Aorta (tissue), 5 donors: ENCODE results near the gene FOXP2. TPM values are rescaled to one million over a fixed set of nuclear protein-coding genes. Genes with fewer than 3 reads are reported as not detected.

Experiments used
- ATAC-seq: fragments of 200-7000 bp; cut with Tn5 transposase; one replicate; pipeline ENCODE4 v1.9.1; 2022; ENCODE audit warnings: moderate library complexity; ENCODE audit not compliant: low FRiP score
- DNase-seq, 2 donors: peaks; one replicate each; pipeline ENCODE4 v3.0.0-alpha.2; 2020
- H3K27ac ChIP-seq, 2 donors: one replicate each; pipeline ENCODE4 v1.5.1; 2013; ENCODE audit warnings: low read length in 2 of 2, mild to moderate bottlenecking in 2 of 2, moderate library complexity in 2 of 2, control low read depth in 1 of 2, inconsistent platforms in 1 of 2, low read depth in 1 of 2
- H3K27me3 ChIP-seq, 2 donors: one replicate each; pipeline ENCODE4 v1.6.1; 2013; ENCODE audit warnings: control low read depth in 1 of 2, low read length in 1 of 2, mild to moderate bottlenecking in 1 of 2, moderate library complexity in 1 of 2; ENCODE audit not compliant: insufficient read depth in 2 of 2, control insufficient read depth in 1 of 2
- H3K36me3 ChIP-seq, 2 donors: one replicate each; pipeline ENCODE4 v1.6.1; 2013; ENCODE audit warnings: control low read depth in 1 of 2, low read length in 1 of 2, mild to moderate bottlenecking in 1 of 2; ENCODE audit not compliant: insufficient read depth in 2 of 2, control insufficient read depth in 1 of 2
- H3K4me1 ChIP-seq, 2 donors: one replicate each; pipeline ENCODE4 v1.6.1; 2013; ENCODE audit warnings: low read length in 2 of 2, control low read depth in 1 of 2, mild to moderate bottlenecking in 1 of 2, moderate library complexity in 1 of 2; ENCODE audit not compliant: insufficient read depth in 2 of 2, control insufficient read depth in 1 of 2
- H3K4me3 ChIP-seq, 2 donors: one replicate each; pipeline ENCODE4 v1.5.1; 2013; ENCODE audit warnings: low read length in 2 of 2, control low read depth in 1 of 2, mild to moderate bottlenecking in 1 of 2
- H3K9me3 ChIP-seq: one replicate; pipeline ENCODE4 v1.6.1; 2013; ENCODE audit warnings: mild to moderate bottlenecking, low read length; ENCODE audit not compliant: control insufficient read depth
- WGBS, 2 donors: extraction: QIAGEN DNeasy Blood & Tissue Kit; methylation state at CpG; one replicate each; pipeline ENCODE4 v1.1.7; 2013; 5-methylcytosine and 5-hydroxymethylcytosine counted together
- intact Hi-C, 2 donors: fragments of 100-400 bp; cut with DNase I; formaldehyde crosslinking; loops; one replicate each; pipeline versions ENCODE4 v1.14.2 to v1.15.0; 2022
- polyA plus RNA-seq, 2 donors: library from polyadenylated mRNA; stranded (reverse); fragments of 200-250 nt; gene quantifications; one replicate each; pipeline ENCODE4 v1.2.3, GENCODE V29; 2013
- total RNA-seq, 2 donors: library from RNA; stranded (reverse); fragmentation: NEBNext Ultra II Directional; extraction: Animal tissue kit (Norgen Biotek cat#: 25700); gene quantifications; one replicate each; pipeline ENCODE4 v1.2.1, GENCODE V29; 2021
- donor health status: healthy with polysubstance abuse.
- donor health status: Bipolar disorder and iron deficiency.
- donor health status: DM: no; HTN: no; CAD: no.
- donor health status: DM: no; HTN: no; CAD: no.
- donor health status: DM: yes; HTN: yes; CAD: no.

The FOXP2 gene
- total and polyA plus RNA-seq, 4 donors, result 1.1 to 18.1 (median 9.7) TPM

GRCh38 chr7:114392686-114393085 lies 21.9 kb upstream of the FOXP2 start:
- intact Hi-C loops, result no loop called here
- Histone ChIP-seq H3K36me3 (no peaks in the 10 kb centered on the region), H3K27ac (no peak overlapping the region), H3K9me3 (no peaks in the 10 kb centered on the region), H3K4me3 (no peak overlapping the region), H3K4me1 (peaks cover 0 to 3% of the 10 kb centered on the region in 2 donors), H3K27me3 (no peaks in the 10 kb centered on the region)
- no peak for DNase-seq
- no peak for ATAC-seq
- 37 to 42% methylated on average over 2 of the region's 2 CpGs for WGBS, 2 donors

- H3K4me1 ChIP-seq, result no peaks in the 10 kb centered on the region
- no peak for ATAC-seq
- intact Hi-C loops, result no loop called here
- no peaks in the 10 kb centered on the region for H3K36me3 ChIP-seq
- no peaks in the 10 kb centered on the region for H3K9me3 ChIP-seq
- WGBS, 2 donors, result 66 to 73% methylated on average over 2 of the region's 2 CpGs
- no peak for DNase-seq
- no peak overlapping the region for H3K27ac ChIP-seq
- H3K27me3 ChIP-seq, result no peaks in the 10 kb centered on the region
- no peak overlapping the region for H3K4me3 ChIP-seq
These were observed 11.6 kb upstream of the FOXP2 start for GRCh38 chr7:114402876-114403635.

GRCh38 chr7:114405427-114405826 lies 9.2 kb upstream of the FOXP2 start:
- ATAC-seq, result no peak
- no peaks in the 10 kb centered on the region for H3K4me1 ChIP-seq
- DNase-seq, result no peak
- WGBS, 2 donors, result 43 to 52% methylated on average over 2 of the region's 2 CpGs
- intact Hi-C loops, result loop anchor here in 1 of 2 donors (5.0 kb wide), 1 partner anchor 323 kb away; no protein-coding TSS in a partner anchor
- H3K27me3 ChIP-seq, result no peaks in the 10 kb centered on the region
- no peaks in the 10 kb centered on the region for H3K36me3 ChIP-seq
- no peaks in the 10 kb centered on the region for H3K9me3 ChIP-seq
- no peak overlapping the region for H3K27ac ChIP-seq
- no peak overlapping the region for H3K4me3 ChIP-seq

GRCh38 chr7:114409750-114410149 lies 4.9 kb upstream of the FOXP2 start:
- no peak overlapping the region for H3K4me3 ChIP-seq
- no peaks in the 10 kb centered on the region for H3K27me3 ChIP-seq
- no peaks in the 10 kb centered on the region for H3K4me1 ChIP-seq
- no peaks in the 10 kb centered on the region for H3K9me3 ChIP-seq
- WGBS, 2 donors, result 99 to 100% methylated on average over 1 of the region's 1 CpG
- ATAC-seq (no peak), DNase-seq (no peak)
- no peaks in the 10 kb centered on the region for H3K36me3 ChIP-seq
- intact Hi-C loops, result loop anchor here in 1 of 2 donors (5.0 kb wide), 1 partner anchor 327 kb away; no protein-coding TSS in a partner anchor
- H3K27ac ChIP-seq, result no peak overlapping the region

- intact Hi-C loops, result no loop called here
- no peaks in the 10 kb centered on the region for H3K36me3 ChIP-seq
- no peaks in the 10 kb centered on the region for H3K4me1 ChIP-seq
- ATAC-seq, result no peak
- 96% methylated on average over 4 of the region's 4 CpGs for WGBS, 2 donors
- no peaks in the 10 kb centered on the region for H3K27me3 ChIP-seq
- H3K9me3 ChIP-seq, result no peaks in the 10 kb centered on the region
- H3K27ac ChIP-seq, result no peak overlapping the region
- no peak for DNase-seq
- H3K4me3 ChIP-seq, result no peak overlapping the region
These were observed 2.1 kb upstream of the FOXP2 start for GRCh38 chr7:114412548-114412947.

GRCh38 chr7:114413761-114414155 lies 857 bp upstream of the FOXP2 start:
- H3K27ac ChIP-seq, result peak overlapping the region; percentile 67 to 78
- H3K4me1 ChIP-seq, result no peaks in the 10 kb centered on the region
- intact Hi-C loops, result no loop called here

GRCh38 chr7:114415064-114415989 lies 712 bp downstream of the FOXP2 start:
- H3K4me3 ChIP-seq, result peak overlapping the region; percentile 37 to 83
- intact Hi-C loops, result loop anchor here in 1 of 2 donors (5.0 kb wide), 1 partner anchor 328 kb away; no protein-coding TSS in a partner anchor
- peak; percentile 8 for ATAC-seq

More at GRCh38 chr7:114413761-114414155, 857 bp upstream of the FOXP2 start:
- Histone ChIP-seq H3K27me3 (no peaks in the 10 kb centered on the region), H3K36me3 (no peaks in the 10 kb centered on the region), H3K9me3 (no peaks in the 10 kb centered on the region), H3K4me3 (peak overlapping the region in 1 of 2 donors; percentile 15)
- ATAC-seq (no peak), DNase-seq (no peak)
- 16 to 22% methylated on average over 4 of the region's 4 CpGs for WGBS, 2 donors

GRCh38 chr7:114416129-114416990 lies 1.7 kb downstream of the FOXP2 start:
- peak overlapping the region; percentile 37 to 69 for H3K4me3 ChIP-seq
- 20 to 39% methylated on average over 10 of the region's 10 CpGs for WGBS, 2 donors

More at GRCh38 chr7:114415064-114415989, 712 bp downstream of the FOXP2 start:
- WGBS, 2 donors, result 4 to 7% methylated on average over 14 of the region's 14 CpGs
- DNase-seq, result no peak
- H3K36me3 ChIP-seq, result no peaks in the 10 kb centered on the region
- H3K27me3 ChIP-seq, result no peaks in the 10 kb centered on the region
- peaks cover 0 to 7% of the 10 kb centered on the region in 2 donors for H3K4me1 ChIP-seq
- peak overlapping the region in 1 of 2 donors; percentile 5 for H3K27ac ChIP-seq
- no peaks in the 10 kb centered on the region for H3K9me3 ChIP-seq

More at GRCh38 chr7:114416129-114416990, 1.7 kb downstream of the FOXP2 start:
- Histone ChIP-seq H3K9me3 (no peaks in the 10 kb centered on the region), H3K4me1 (peaks cover 0 to 7% of the 10 kb centered on the region in 2 donors), H3K27ac (peak overlapping the region; percentile 51 to 57), H3K36me3 (no peaks in the 10 kb centered on the region), H3K27me3 (no peaks in the 10 kb centered on the region)
- intact Hi-C loops, result loop anchor here in 1 of 2 donors (5.0 kb wide), 1 partner anchor 329 kb away; no protein-coding TSS in a partner anchor
- ATAC-seq, result no peak
- no peak for DNase-seq
